Ascending aorta (tissue), 2 donors: ENCODE data around the gene TTC7B. TPM values are rescaled to one million over a fixed set of nuclear protein-coding genes. Genes with fewer than 3 reads are reported as not detected.
"Not testable (repeated sequence)": the region's sequence is repeated elsewhere in the genome, so short reads cannot be mapped to it uniquely, and the experiment has no call there.

Experiments
- DNase-seq, 2 donors: peaks; one replicate each; pipeline ENCODE4 v3.0.0-alpha.2; 2019; ENCODE audit warnings: low spot score in 2 of 2
- H3K27ac ChIP-seq, 2 donors: fragments of 200-600 bp; sonication (generic); one replicate each; pipeline ENCODE4 v1.5.1; 2016 to 2017; ENCODE audit warnings: mild to moderate bottlenecking in 1 of 2
- H3K27me3 ChIP-seq: fragments of 200-600 bp; sonication (generic); one replicate; pipeline ENCODE4 v1.5.1; 2017
- H3K36me3 ChIP-seq, 2 donors: fragments of 200-600 bp; sonication (generic); one replicate each; pipeline ENCODE4 v1.5.1; 2016
- H3K4me1 ChIP-seq, 2 donors: fragments of 200-600 bp; sonication (generic); one replicate each; pipeline ENCODE4 v1.5.1; 2016 to 2017; ENCODE audit warnings: mild to moderate bottlenecking in 1 of 2
- H3K4me3 ChIP-seq, 2 donors: fragments of 200-600 bp; sonication (generic); one replicate each; pipeline ENCODE4 v1.5.1; 2016 to 2017; ENCODE audit warnings: mild to moderate bottlenecking in 1 of 2
- H3K9me3 ChIP-seq, 2 donors: fragments of 200-600 bp; sonication (generic); one replicate each; pipeline ENCODE4 v1.5.1; 2016
- CTCF ChIP-seq, 3 experiments: fragments of 200-600 bp in 2 of 3; fragments of 450-650 bp in 1 of 3; sonication (generic) in 2 of 3; IDR thresholded peaks; one replicate each; pipeline ENCODE4 v1.5.1; 2016 to 2019; ENCODE audit warnings: antibody characterized with exemption in 3 of 3, mild to moderate bottlenecking in 1 of 3, moderate library complexity in 1 of 3
- intact Hi-C: fragments of 100-400 bp; cut with DNase I; formaldehyde crosslinking; loops from one replicate; pipeline ENCODE4 v1.15.1; 2023
- total RNA-seq: library from RNA; depleted of rRNA; stranded (reverse); fragments of >200 nt; gene quantifications from one replicate; pipeline ENCODE4 v1.1.0, GENCODE V29; 2016

The TTC7B gene
- total RNA-seq, 1 donor from 2014 or later, result 18.5 TPM

- Histone ChIP-seq H3K4me3 (no peak overlapping the region), H3K4me1 (no peaks in the 10 kb centered on the region), H3K36me3 (no peaks in the 10 kb centered on the region), H3K27ac (no peak overlapping the region), H3K9me3 (no peaks in the 10 kb centered on the region), H3K27me3 (no peaks in the 10 kb centered on the region)
- no peak for TF ChIP-seq CTCF (IDR thresholded peaks at IDR 0.05)
- intact Hi-C loops, result no loop called here
- no peak for DNase-seq
These were observed 283.3 kb downstream of the TTC7B start for GRCh38 chr14:90532826-90533525.

- intact Hi-C loops, result no loop called here
- Histone ChIP-seq H3K4me1 (no peaks in the 10 kb centered on the region), H3K9me3 (no peaks in the 10 kb centered on the region), H3K27ac (no peak overlapping the region), H3K4me3 (no peak overlapping the region), H3K27me3 (no peaks in the 10 kb centered on the region), H3K36me3 (no peaks in the 10 kb centered on the region)
- TF ChIP-seq CTCF (IDR thresholded peaks at IDR 0.05), result no peak
- no peak for DNase-seq
These were observed 284.7 kb downstream of the TTC7B start for GRCh38 chr14:90531497-90531896.

- Histone ChIP-seq H3K27me3 (no peaks in the 10 kb centered on the region), H3K9me3 (no peaks in the 10 kb centered on the region), H3K27ac (no peak overlapping the region), H3K4me3 (no peak overlapping the region), H3K36me3 (no peaks in the 10 kb centered on the region), H3K4me1 (no peaks in the 10 kb centered on the region)
- DNase-seq, result no peak
- no peak for TF ChIP-seq CTCF (IDR thresholded peaks at IDR 0.05)
- intact Hi-C loops, result no loop called here
These were observed 285.7 kb downstream of the TTC7B start for GRCh38 chr14:90530523-90530922.

- peaks cover 15 to 19% of the 10 kb centered on the region in 2 donors for H3K4me1 ChIP-seq
- H3K9me3 ChIP-seq, result no peaks in the 10 kb centered on the region
- no peak for DNase-seq
- H3K36me3 ChIP-seq, result no peaks in the 10 kb centered on the region
- TF ChIP-seq CTCF (IDR thresholded peaks at IDR 0.05), result no peak
- H3K27ac ChIP-seq, result no peak overlapping the region
- H3K4me3 ChIP-seq, result no peak overlapping the region
- no peaks in the 10 kb centered on the region for H3K27me3 ChIP-seq
- intact Hi-C loops, result loop anchor here (2.0 to 10.0 kb wide), 2 partner anchors 17 to 167 kb away; no protein-coding TSS in a partner anchor
These were observed 288.3 kb downstream of the TTC7B start for GRCh38 chr14:90527978-90528377.

GRCh38 chr14:90526536-90526935, 289.7 kb downstream of the TTC7B start:
- not testable (repeated sequence) for H3K4me3 ChIP-seq, H3K27me3 ChIP-seq, H3K36me3 ChIP-seq, DNase-seq, H3K9me3 ChIP-seq
- peak overlapping the region in 1 of 2 donors; percentile 15 for H3K27ac ChIP-seq
- intact Hi-C loops, result loop anchor here (2.0 to 10.0 kb wide), 2 partner anchors 18 to 168 kb away; no protein-coding TSS in a partner anchor
- H3K4me1 ChIP-seq, result peaks cover 16 to 33% of the 10 kb centered on the region in 2 donors

GRCh38 chr14:90525353-90526028, 290.7 kb downstream of the TTC7B start:
- DNase-seq, H3K9me3 ChIP-seq, H3K4me3 ChIP-seq, H3K36me3 ChIP-seq, H3K27me3 ChIP-seq: not testable (repeated sequence)
- H3K27ac ChIP-seq, result peak overlapping the region in 1 of 2 donors; percentile 83
- intact Hi-C loops, result loop anchor here (2.0 to 10.0 kb wide), 2 partner anchors 19 to 169 kb away; no protein-coding TSS in a partner anchor
- H3K4me1 ChIP-seq, result peaks cover 16 to 39% of the 10 kb centered on the region in 2 donors
